GM19023 (cell line): ENCODE measurements around the gene LBX1.

Source experiments
- ATAC-seq: cut with Tn5 transposase; IDR thresholded peaks from one replicate; pipeline ENCODE4 v1.9.1; 2021; ENCODE audit warnings: mild to moderate bottlenecking, moderate library complexity; ENCODE audit not compliant: unreplicated experiment

LBX1 gene

DNA sequence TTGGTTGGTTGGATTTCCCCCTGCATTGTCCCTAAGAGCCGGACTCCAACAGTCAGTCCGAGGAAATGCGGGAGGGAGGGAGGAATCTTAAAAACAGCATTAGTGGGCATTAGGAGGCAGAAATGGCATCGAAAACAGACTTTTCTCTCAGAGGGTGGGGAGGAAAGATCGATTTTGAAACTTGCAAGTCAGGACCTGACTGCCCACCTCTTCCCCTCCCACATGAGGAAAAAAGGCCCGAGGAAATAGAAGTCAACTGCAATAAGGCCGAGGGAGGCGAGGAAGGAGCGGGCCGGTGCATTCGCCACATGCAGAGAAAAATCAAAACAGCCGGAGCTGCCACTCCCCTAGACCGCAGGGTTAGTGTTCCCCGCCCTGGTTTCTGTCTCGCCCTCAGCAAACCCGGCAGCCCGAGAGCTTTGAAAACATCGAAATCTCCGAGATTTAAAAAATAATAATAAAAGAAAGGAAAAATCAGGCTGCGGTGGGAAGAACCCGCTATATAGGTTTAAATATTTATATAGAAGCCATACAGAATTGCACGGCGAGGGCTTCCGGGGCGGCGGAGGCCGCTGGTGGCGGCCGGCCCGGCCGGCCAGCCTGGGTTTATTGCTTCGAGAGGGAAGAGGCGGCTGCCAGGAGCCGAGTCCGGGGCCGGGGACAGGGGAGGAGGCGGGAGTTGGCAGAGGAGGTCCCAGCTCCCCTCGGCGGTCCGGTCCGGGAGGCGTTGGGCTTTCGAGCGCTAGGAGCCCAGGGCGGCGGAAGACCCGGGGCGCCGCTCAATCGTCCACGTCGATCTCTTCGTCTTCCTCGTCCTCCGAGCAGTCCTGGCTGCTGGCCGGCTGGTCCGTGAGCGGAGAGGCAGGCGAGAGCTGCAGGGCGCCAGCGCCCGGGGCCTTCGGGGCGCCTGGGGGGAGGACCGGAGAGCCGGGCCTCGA is 2.5 kb downstream of the LBX1 start:
- no peak for ATAC-seq

DNA sequence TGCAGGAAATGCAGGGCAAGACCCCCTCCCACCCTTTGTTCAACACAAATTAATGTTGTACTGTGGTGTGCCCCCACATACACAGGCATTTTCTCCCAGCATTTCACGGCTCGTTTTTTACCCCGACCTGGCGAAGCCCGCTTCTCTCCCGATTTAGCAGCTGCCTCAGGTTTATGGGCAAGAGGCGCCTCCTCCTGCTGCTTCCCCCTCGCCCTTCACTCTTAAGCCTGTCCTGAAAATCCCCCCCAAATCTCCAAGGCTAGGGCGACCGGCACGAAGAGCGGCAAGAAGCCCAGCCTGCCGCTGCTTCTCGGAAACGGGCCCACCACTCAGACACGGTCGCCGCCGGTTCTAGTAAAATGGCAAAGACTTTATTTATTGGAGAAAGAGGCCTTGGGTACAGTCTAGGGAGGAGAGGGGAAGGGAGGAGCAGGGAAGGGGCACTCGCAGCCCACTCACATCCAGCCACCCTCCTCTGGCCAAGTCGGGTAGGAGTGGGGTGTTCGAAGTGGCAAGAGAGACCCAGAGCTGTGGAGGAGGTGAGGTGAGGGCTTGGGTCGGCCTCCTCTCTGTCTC is 3.3 kb downstream of the LBX1 start:
- ATAC-seq = no peak

DNA sequence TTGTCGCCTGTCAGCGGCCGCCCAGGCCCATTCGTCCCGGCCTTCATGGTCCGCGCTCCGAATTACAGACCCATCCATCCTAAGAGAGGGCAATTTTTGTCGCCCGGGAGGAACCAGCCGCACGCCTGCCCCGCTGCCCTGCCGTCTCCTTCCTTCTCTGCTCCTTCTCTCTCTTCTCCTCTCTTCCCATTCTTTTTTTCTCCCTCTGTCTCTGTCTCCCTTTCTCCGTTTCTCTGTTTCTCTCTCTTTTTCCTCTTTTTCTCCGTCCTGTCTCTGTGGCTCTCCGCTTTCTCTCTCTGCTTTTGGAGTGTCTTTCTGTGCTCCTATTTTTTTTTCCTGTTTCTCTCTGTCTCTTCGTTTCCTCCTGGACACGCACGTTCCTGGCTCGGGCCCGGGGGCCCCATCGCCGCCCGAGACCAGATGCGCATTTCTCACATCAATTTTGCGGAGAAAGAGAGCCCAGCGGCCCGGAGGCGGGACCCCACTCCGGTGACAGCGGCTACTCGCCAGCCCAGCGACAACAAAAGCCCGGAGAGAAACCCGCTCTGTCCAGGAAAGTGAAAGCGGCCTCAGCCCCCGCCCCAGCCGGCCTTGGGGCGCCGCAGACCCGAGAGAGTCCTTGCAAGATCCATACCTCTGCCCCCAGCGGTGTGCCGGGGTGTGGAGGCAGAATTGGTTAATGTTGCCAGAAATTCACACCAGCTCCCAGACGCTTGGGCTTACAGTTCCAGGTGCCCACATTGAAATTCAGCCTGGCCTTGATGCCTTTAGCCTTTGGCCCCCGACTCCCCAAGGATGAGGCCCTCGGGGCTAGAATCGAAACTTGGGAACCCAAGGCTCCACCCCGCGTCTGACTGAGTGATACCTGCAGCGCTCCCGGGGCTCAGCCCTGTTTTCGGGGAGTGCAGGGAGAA is 4.1 kb downstream of the LBX1 start:
- no peak for ATAC-seq

DNA sequence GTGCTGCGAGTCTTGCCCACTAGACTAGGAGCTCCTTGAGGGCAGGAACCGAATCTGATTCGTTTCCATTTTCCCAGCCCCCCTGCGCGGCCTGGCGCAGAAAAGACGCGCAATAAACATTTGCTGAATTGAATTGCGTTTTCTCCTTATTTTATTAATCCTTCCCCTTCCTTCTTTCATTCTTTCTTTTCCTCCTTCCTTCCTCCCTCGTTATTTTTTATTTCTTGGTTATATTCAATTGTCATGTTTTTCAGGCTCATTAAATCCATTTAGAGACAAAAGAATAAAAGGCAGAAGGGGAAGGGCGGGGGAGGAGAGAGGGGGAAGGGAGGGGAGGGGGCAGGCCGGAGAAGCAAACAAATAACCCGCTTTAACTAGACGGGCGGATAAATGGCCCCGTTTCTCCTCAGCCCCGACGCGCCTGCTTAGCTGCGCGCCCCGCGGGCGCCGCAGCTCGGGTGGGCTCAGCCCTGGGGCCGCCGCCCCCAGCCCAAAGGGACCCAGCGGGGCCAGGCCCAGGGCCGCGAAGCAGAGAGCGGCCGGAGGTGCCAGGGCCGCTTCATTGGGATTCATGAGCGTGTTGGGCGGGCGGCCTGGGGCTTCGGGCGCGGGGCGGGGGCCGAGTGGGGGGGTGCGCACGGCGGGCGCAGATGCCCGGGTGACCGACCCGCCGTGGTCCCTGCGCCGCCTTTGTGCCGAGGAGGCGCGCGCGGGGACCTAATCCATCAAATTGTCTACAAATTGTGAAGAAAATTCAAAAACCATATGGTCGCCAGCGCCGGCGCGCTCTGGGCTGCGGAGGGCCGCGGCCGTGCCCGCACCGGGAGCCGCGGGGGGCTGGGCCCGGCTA is 5.0 kb downstream of the LBX1 start:
- ATAC-seq = no peak

DNA sequence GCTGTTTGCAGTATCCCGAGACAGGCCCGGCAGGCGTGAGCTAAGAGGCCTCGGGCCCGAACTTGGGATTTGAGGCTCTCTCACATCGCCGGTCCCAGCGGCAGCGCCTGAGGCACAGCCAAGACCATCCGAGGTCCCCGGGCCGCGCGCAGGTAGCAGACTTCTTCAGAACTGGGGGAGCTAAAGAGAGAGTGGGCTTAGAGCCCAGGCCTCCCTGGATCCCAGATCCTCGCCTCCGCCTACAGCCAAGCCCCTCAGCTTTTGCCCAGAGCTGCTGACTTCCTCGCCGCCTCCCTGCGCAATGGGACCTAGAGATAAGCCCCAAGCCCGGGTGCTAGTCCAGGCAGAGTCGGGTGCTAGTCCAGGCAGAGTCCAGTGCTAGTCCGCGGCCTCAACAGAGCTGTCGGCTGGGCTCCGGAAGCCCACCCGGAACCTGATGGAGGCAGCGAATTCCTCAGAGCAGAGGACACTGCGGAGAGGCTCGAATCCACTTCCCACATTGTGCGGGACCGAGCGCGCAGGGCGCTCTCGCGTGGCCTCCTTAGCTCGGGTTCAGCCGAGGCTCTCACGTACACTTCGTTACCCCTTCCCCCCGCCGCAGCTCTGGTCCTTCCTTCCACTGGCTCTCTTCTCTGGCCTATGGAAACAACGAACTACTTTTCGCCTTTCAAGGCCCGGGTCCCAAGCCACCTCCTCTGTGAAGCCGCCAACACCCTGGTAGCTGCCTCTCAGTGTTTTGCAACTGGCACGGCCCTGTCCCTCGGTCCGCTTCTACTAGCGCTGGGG is 5.8 kb downstream of the LBX1 start:
- no peak for ATAC-seq

DNA sequence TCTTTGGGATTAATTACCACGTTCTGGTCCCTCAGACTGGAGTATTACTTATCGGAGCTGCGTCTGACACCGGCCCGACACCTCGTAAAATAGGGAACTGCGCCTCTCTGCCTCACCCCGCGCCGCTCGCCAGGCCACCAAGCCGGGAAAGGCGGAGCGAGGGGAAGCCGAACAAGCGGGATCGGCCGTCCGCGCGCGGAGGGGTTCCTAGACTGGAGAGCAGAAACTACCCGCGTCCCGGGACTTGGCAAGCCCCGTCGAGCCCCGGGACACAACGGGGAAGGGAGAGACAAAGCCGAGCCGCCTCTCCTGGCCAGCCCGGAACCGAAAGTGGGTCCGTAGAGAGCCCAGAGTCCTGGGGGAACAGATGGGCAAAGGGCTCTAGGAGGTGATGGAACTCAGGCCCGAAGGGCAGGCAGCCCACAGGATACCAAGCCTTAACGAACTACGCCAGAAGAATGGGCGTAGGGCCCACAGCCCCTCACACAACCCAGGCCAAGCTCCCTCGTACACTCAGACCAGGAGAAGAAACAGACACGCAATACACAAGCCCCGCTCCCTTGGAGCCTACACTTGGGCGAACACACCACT is 6.5 kb downstream of the LBX1 start:
- ATAC-seq = no peak

DNA sequence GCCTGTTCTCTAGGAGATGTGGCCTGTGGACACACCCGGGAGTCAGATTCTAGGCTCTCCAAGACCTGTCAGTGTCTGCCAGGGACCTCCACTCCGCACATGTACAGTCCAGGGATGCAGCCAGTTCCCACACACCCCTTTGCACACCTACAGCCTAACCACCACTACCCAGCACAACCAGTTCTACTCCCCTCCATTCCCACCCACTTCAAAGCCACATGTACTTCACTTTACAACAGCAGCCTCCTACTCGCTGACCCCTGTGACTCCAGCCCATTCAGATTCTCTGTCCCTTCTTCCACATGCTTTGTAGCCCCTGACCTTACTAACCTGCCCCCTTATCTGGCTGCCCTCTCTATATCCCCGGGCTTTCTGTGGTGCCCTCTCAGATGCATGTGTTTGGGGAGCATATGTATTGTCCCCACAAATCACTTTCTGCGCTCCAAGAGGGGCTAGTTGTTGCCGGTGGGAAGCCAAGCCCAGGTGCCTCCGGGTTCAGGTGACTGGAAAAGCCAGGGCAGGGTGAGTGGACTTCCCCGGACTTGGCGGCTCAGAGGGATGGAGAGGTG is 7.2 kb downstream of the LBX1 start:
- ATAC-seq = no peak

DNA sequence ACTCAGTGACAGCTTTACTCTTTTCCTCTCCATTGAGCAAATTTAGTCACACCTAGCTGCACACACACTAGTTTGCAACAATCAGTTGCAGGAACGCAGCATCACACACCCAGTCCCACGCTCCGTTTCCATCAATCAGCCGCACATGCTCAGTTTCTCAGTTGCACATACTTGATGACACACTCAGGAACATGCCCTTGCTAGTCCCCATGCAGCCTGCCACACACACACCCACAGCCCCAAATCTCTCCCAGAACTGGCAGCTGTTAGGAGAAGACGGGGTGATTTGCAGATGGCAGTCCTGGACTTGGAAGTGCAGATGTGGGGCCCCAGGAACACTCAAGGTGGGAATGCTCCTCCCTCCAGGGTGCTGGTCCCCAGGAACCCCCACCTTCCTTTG is 7.7 kb downstream of the LBX1 start:
- no peak for ATAC-seq

DNA sequence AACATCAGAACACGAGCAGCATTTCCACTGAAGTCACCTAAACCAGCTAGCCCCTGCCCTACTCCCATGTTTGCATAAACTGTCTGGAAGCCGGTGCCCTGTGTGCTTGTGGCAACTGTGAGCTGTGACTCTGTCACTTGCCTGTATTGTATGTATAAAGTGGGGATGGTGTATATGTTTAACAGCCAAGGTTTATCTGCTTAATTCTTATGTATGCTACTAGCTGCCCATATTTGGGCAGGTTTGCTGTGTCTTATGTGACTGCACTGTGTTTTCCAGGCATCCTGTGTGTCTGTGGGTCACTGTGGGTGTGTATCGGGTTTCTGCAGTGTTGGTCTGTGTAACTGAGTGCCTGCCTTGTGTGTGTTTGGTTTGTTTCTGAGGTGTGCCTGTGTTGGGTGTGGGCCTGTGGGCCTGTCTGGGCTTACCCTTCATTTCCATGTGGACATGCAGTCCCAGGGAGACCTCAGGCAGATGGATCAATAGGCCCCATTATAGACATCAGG is 9.3 kb downstream of the LBX1 start:
- ATAC-seq = no peak

DNA sequence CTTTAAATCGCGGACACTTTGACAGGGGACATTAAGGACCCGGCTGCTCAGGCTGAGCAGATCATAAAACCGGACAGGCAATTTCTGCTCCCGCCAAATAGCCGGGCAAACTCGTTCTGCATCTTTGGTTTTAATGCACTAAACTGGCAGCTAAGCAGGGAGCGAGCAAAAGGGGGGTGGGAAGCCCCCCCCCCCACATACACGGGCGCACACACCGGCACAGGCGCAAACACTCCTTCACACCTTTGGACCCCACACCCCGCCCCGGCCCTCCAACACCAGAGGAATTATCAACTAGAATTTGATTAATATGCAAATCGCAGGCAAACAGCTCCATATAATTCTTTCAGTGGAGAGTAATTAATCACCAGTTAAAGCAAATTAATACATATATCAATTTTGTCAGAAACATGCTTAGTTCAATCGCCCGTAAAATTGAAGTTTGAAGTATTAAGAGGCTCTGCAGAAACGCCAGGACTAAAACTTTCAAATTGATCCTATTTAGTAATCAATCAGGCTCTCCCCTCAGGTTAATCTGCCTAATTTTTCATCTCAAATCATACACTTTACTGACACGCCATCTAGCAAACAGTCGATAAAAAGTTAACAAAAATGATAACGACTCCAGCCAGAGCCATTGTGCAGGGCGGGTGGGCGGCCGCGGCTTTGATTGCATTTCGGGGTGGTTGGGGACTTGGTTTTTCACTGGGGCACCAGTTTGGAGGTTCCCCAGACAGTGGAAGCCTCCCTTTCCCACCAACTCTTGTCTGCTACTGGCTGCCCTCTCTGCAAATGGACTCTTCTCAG is 9.9 kb downstream of the LBX1 start:
- no peak for ATAC-seq

DNA sequence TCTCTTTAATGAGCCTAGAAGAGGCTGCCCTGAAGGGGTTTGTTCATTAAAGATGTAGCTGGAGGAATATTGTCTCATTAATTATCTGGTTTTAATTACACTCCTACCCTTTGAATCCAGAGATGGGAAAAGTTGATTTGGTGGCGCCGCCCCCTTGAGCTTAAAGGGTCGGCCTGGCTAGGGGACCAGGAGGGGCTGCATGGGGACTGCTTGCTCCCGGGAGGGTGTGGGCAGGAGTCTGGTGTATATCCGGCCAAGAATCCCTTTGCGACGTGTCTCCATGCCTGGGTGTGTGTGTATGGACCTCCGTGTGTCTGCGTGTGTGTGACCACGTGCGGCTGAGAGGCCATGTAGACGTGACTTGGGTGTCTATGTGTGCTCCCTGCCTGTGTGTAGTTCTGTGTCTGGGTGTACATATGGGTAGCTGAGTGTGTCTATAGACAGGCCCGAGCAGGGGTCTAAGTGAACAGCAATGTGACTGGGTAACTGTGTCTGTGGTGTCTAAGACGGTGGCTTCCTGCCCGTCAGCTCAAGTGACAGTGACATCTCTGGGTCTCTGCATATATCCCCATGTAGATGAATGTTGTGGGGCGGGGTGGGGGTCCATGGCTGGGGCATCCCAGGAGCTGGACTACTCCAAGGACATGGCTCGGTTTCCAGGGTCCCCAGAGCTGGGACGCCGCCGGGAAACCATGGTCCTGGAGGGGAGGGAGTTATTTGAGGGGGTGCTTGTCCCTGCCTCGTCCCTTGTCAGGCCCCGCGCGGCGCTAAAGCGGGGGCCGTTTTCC is 10.7 kb downstream of the LBX1 start:
- no peak for ATAC-seq

DNA sequence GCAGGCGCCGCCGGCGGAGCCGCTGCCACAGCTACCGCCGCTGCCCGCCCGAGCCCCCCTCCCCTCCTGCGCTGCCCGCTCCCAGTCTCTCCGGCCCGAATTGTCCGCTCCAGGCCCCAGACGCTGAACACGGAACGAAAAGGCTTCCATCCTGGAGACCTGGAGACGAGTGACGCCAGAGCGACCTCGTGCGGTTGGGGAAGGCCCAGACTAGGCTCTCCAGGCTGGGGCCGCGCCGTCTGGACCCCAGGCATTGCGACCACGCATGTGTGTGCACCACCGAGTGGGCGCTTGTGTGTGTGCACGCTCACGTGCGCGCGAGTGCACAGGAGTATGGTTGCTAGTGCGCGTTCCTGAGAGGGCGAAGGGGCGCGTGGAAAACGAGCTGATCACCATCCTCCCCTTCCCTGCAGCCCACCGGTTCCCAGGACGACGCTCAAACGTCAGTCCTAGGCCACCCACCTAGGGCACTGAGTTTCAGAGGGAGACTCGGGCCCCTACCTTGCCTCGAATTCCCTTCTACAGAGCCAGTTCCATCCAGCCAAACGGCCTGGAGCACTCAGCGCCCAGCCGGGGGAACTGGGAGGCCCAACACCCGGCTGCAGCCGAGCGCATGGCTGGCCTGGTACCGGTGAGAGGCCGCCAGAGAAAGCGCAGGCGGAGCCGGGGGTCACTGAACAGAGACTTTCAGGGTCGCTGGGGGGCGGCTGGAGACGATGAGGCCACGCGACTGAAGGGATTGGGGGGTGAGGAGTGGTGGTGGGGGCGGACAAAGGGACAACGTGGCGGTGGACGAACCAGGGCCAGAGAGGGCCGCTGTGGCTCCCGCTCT is 11.6 kb downstream of the LBX1 start:
- no peak for ATAC-seq

DNA sequence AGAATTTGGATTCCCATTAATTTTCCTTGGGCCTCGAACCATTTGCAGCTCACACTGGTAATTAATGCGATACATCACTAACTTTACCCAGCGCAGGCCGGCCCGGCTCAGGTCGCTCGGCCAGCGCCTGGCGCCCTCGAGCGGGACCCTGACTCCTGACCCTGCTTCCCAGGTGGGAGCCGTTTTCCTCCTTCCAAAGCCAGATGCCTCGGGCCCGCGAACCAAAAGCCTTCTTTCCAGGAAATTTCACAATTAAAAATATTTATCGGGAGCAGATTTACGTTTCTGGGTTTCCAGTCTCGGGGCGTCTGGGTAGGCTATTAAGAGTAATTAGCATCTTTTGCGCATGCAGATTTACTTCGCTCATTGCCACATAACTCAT is 12.2 kb downstream of the LBX1 start:
- ATAC-seq = no peak

DNA sequence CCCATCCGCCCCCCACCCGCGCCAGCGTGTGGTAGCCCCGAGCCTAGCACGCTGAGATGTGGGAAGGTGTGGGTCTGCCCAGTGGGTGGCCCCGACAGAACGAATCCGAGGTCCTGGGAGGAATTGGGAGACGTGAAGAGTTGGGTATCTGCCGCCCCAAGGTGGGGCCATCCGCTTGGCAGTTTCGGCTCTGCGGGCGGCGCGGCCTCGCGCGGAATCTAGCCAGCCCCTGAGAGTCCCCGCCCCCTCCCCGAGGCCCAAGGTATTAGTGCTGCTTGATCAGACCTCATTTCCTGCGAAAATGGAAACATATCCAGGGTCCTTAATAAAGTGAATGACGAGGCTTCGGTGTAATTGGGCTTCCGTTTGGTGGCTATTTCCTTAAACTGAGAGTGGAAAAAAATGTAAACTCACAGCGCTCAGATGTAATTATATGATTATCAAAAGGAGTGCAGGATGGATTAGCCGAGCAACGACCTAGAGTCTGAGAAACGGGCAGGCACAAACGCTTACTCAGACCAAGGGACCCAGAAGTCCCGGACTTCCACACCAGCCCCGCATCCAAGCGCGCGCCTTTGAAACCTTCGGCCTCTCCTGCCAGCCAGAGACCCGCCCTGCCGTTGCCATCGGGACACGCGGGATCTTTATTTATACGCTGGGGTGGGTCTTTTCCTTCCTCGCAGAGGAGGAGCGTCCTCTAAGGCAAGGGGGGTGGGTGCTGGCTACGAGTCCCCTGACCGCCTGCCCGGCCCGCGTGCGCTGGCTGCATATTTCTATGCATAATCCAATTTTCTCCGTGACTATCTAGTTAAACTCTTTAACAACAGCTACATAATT is 12.8 kb downstream of the LBX1 start:
- no peak for ATAC-seq

DNA sequence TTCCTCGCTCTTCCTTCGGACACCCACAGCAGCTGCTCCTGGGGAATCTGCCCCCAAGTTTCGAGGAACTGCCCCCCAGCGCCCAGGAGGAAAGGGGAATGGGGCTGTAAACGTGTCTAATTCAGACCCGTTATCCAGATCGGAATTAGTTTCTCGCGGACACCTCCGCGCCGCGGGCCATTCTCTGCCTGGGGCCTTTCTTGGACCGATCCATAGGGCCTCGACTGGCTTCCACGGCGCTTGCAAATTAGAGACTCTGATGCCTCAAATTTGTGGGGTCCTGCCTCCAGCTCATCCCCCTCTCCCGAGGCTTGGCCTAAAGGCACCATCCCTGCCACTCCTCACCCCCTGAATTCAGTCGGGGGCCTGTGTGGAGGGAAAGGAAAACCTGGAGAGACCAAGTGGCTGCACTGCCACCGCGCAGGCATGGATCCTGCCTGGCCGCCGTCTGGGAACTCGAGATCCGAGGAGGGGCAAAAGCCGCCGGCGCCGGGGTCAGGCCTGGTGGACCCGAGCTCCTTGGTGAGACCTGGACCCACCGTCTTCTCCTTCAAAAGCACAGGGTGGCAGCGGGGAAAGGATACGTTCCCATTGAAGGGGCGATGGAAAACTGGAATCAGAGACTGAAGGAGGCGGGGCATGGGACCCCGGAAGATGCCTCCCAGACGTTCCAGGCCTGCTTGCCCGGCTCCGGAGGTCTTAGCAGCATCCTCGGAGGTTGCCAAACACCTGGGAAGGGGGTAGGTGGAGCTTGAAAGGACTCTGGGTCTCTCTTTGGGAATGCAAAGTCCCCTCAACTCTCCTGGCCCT is 13.7 kb downstream of the LBX1 start:
- no peak for ATAC-seq
